ENCODE results near the gene NCF4.
A peak's percentile ranks its signal among the peaks of the same experiment; 100 is the strongest.

NCF4 gene

DNA sequence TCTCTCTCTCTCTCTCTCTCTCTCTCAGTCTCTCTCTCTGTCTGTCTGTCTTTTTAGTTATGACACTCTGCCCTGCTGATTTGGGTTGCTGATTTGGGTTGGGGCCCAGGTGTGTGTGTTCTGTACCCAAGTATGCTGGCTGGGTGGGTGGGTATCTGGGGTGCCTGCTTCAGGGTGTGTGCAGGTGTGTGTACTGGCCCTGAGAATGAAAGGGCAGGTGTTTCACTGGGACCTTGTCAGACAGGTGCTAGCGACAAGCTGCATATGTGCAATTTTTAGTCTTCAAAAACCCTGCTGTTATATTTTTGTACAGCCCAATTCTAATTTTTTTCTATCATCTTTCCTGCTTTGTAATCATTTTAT, 53.6 kb downstream of the NCF4 start:
- FAIRE-seq (no peak), DNase-seq (ENCODE audit: insufficient read length) (no peak)
- no peak for TF ChIP-seq TAF1 (IDR thresholded peaks at IDR 0.05; ENCODE audit: borderline replicate concordance, low read depth, low read length)
- no peak for TF ChIP-seq POLR2A (IDR thresholded peaks at IDR 0.05; ENCODE audit: low read depth, low read length)

DNA sequence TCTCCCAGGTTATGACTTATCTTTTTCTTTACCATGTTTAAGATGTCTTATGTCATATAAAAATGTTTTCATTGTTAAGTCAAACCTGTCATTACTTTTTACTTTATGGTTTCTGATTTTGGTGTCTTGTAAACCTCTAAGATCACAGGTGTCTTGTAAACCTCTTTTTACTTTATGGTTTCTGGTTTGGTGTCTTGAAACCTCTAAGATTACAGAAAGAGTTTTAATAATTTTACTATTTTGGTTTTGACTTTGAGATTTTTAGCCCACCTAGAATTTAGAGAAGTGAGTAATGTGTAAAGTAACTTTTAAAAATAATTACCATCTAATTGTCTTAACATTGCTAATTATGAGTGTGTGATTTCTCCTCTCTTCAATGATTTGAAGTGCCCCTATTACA, 55.2 kb downstream of the NCF4 start:
- no peak for TF ChIP-seq POLR2A (IDR thresholded peaks at IDR 0.05; ENCODE audit: low read depth, low read length)
- TF ChIP-seq POLR2AphosphoS5 (IDR thresholded peaks at IDR 0.05; ENCODE audit: low read depth, low read length) = no peak
- no peak for TF ChIP-seq TAF1 (IDR thresholded peaks at IDR 0.05; ENCODE audit: borderline replicate concordance, low read depth, low read length)
- FAIRE-seq = no peak
- DNase-seq (ENCODE audit: insufficient read length) = no peak

DNA sequence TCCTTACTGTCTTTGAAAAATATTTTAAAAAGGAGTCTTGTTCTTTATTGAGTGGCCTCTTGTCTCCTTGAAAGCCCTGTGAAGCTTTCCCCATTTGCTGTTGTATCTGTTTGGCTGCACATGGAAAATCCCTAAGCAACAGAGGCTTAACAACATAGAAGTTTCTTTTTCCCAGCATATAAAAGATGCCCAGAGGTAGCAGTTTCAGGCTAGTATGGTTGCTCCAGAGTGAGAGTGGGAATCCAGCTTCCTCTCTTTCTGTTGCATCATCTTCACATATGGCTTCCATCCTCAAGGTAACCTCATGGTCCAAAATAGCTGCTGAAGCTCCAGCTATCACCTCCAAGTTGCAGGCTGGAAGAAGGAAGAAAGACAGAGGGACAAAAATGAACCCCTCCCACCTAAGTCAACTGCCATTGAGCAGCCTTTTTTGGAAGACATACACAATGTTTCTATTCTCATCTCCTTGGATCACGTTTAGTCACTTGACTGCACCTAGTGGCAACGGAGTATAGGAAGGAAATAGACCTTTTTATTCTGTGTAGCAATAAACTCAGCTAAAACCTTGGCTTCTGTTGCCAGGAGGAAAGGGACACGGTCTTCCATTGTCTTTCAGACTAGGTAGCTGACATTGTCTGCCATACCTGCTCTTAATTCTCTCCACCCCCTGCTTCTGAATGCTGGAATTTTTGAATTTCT, 57.9 kb downstream of the NCF4 start:
- peak; percentile 46 for FAIRE-seq
- TF ChIP-seq TAF1 (IDR thresholded peaks at IDR 0.05; ENCODE audit: borderline replicate concordance, low read depth, low read length) (no peak), POLR2A (IDR thresholded peaks at IDR 0.05; ENCODE audit: low read depth, low read length) (no peak), POLR2AphosphoS5 (IDR thresholded peaks at IDR 0.05; ENCODE audit: low read depth, low read length) (no peak)
- no peak for DNase-seq (ENCODE audit: insufficient read length)

DNA sequence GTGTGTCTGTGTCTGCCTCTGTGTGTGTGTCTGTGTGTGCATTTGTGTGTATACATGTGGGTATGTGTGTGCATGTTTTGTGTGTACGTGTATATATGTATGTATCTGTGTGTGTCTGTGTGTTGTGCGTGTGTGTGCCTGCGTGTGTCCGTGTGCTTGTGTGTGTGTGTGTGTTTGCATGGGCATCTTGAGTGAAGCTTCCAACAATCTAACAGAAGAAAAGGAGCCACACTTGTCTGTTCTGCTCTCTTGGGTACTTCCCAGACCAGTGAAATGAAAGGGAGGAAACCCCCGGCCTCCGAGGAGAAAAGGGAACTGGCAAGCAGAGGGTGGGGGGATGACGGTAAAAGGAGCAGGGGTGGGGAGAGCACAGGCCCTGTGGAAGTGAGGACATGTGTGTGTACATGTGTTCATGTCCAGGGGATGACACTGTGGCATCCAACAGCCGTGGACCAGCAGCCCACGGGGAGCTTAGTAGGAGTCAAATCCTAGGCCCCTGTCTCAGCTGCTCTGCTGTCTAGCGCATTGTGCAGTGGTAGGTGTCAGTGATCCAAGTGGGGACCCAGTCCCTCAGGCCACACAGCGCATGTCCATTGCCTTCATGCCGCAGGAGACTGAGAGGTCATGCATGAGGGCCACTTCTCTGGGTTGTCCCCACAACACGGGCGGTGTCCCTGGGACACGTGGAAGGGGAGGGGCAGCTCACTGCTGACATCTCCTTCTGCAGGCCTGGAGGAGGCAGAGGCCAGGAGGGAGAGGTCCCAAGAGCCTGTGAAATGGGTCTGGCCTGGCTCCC, 60.7 kb downstream of the NCF4 start:
- TF ChIP-seq TAF1 (IDR thresholded peaks at IDR 0.05; ENCODE audit: borderline replicate concordance, low read depth, low read length) = no peak
- no peak for TF ChIP-seq POLR2A (IDR thresholded peaks at IDR 0.05; ENCODE audit: low read depth, low read length)
- no peak for TF ChIP-seq POLR2AphosphoS5 (IDR thresholded peaks at IDR 0.05; ENCODE audit: low read depth, low read length)
- FAIRE-seq = peak; percentile 98
- peak; percentile 57 for DNase-seq (ENCODE audit: insufficient read length)

DNA sequence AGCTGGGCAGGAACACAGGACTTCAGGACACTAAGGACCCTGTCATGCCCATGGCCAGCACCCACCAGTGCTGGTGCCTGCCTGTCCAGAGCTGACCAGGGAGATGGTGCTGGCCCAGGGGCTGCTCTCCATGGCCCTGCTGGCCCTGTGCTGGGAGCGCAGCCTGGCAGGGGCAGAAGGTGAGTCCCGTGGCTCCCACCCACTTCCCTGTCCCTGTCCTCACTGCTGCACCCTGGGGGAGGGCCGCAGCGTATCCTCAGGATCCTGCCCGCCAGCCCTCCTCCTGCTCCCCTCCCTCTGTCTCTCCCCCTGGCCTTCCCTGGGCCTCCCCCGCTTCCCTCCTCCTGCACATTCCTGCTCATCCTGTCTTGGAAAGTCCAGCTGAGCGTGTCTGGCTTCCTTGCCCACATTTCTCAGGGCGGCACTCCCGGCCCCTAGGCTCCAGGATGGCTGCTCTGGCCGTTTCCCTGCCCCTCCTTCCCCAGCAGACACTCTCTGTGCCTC, 61.4 kb downstream of the NCF4 start:
- DNase-seq (ENCODE audit: insufficient read length) = no peak
- TF ChIP-seq POLR2AphosphoS5 (IDR thresholded peaks at IDR 0.05; ENCODE audit: low read depth, low read length) (no peak), TAF1 (IDR thresholded peaks at IDR 0.05; ENCODE audit: borderline replicate concordance, low read depth, low read length) (no peak), POLR2A (IDR thresholded peaks at IDR 0.05; ENCODE audit: low read depth, low read length) (no peak)
- peak; percentile 14 for FAIRE-seq

DNA sequence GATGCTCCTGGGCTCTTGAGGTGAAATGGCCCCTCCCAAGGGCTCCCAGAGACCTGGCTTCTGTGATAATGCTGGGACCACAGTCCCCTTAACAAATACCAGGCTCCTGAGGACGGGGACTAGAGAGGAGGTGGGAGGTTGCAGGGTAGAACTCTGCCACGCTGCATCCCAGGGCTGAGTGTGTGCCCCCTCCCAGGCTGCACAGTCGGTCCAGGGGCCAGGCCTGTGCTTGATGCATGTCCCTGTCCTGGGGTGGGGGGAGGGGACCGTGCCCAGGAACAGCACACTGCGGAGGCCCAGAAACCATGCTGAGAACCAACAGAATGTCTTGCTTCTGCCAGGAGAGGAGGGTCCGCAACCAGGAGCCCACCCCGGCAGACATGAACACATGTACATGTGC, 61.9 kb downstream of the NCF4 start:
- DNase-seq (ENCODE audit: insufficient read length) (no peak), FAIRE-seq (no peak)
- no peak for TF ChIP-seq POLR2AphosphoS5 (IDR thresholded peaks at IDR 0.05; ENCODE audit: low read depth, low read length)
- TF ChIP-seq TAF1 (IDR thresholded peaks at IDR 0.05; ENCODE audit: borderline replicate concordance, low read depth, low read length) = no peak

DNA sequence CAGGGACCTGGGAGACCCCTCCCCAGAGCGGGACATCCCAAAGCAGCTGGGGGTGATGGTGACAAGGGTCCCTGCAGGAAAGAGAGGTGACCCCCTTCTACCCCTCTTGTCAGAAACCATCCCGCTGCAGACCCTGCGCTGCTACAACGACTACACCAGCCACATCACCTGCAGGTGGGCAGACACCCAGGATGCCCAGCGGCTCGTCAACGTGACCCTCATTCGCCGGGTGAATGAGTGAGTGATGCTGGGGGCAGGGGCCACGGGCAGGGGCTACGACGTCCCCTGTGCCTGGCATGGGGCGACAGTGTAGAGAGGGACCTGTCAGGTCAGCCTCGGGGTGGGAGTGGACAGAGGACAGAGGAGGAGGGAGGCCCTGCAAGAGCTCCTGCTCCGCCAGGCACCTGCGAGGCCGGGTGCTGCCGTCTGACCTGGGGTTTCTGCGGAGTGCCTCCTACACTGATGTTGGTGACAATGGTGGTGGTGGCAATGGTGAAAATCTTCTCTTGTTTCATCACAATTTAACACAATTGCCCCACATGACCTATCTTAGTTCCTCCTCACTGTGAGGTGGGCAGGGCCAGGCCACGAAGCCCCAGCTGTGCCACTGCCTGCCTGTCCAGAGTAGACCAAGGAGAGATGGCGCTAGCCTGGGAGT, 62.5 kb downstream of the NCF4 start:
- no peak for DNase-seq (ENCODE audit: insufficient read length)
- FAIRE-seq = no peak
- TF ChIP-seq POLR2AphosphoS5 (IDR thresholded peaks at IDR 0.05; ENCODE audit: low read depth, low read length) (no peak), TAF1 (IDR thresholded peaks at IDR 0.05; ENCODE audit: borderline replicate concordance, low read depth, low read length) (no peak), POLR2A (IDR thresholded peaks at IDR 0.05; ENCODE audit: low read depth, low read length) (no peak)

DNA sequence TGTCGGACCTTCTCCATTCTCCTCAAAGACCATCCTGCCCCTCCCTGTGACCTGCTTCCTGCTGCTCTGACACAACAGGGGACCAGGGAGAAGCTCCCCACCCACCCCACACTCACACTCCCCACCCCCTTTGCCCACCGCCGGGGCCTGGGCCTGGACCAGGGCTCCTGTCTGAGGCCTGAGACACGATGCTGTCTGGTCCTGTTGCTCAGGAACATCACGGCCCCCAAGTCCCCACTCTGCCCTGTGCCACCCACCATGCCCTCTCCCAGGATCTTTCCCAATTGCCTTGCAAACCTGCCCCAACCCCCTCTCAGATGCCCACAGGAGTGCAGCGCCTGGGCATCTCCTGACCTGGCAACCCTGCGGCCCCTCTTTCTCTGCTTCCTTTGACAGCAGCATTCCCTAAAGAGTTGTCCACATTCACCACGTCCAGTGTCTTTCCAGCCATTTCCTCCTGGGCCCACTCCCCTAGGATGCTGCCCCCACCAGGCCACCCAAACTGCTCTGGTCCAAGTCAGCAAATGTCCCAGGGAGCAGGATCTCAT, 63.4 kb downstream of the NCF4 start:
- DNase-seq (ENCODE audit: insufficient read length) (no peak), FAIRE-seq (no peak)
- TF ChIP-seq TAF1 (IDR thresholded peaks at IDR 0.05; ENCODE audit: borderline replicate concordance, low read depth, low read length) (no peak), POLR2A (IDR thresholded peaks at IDR 0.05; ENCODE audit: low read depth, low read length) (no peak)

DNA sequence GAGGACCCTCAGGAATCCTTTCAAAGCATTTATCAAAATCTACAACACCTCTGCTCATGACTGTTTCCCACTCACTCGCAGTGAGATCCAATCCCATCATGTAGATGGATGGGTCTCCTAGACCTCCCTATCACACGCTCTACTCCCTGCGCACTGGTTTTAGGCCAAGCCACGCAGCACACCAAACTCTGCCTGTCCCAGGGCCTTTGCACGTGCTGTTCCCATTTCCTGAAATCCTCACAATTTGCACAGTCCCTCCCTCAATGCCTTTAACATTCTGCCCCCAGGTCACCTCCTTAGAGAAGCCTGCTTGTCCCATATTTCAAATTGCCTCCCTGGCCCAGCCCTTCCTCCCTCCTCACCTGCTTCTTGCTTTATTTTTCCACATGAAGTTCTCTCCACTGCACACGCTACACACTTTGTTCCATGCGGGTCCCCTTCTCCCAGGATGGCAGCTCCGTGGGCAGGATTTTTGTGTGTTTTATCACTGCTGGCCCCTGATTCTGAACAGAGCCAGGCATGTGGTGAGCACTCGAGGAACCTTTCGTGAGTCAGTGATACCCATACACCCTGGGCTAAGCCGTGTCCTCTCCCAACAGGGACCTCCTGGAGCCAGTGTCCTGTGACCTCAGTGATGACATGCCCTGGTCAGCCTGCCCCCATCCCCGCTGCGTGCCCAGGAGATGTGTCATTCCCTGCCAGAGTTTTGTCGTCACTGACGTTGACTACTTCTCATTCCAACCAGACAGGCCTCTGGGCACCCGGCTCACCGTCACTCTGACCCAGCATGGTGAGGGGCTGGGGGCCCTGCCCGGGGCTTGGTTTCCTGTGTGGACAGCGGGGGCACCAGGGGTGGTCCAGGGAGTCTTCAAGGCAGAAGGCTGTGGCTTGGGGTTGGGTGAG, 64.8 kb downstream of the NCF4 start:
- no peak for FAIRE-seq
- DNase-seq (ENCODE audit: insufficient read length) = no peak
- TF ChIP-seq TAF1 (IDR thresholded peaks at IDR 0.05; ENCODE audit: borderline replicate concordance, low read depth, low read length) (no peak), POLR2AphosphoS5 (IDR thresholded peaks at IDR 0.05; ENCODE audit: low read depth, low read length) (no peak; the same call in 1 of the 2 replicates), POLR2A (IDR thresholded peaks at IDR 0.05; ENCODE audit: low read depth, low read length) (no peak)

DNA sequence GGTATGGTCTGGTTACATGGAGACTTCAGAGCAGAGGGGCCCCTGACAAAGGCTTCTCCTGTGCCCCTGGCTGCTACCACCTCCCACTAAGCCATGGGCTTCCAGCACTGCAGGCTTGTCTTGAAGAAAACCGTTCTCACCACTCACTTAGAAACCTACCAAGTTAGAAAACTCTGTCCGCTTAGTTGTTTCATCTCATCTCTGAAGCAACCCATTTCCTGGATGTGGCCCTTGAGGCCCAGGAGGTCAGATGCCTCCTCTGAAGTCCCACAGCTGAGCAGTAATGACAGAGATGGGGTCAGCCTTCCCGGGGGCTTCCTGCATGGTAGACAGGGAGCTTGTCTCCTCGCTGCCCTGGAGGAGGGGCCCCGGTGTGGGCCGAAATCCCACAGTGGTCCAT, 65.5 kb downstream of the NCF4 start:
- DNase-seq (ENCODE audit: insufficient read length) = no peak
- no peak for FAIRE-seq
- TF ChIP-seq POLR2A (IDR thresholded peaks at IDR 0.05; ENCODE audit: low read depth, low read length) = no peak
- TF ChIP-seq TAF1 (IDR thresholded peaks at IDR 0.05; ENCODE audit: borderline replicate concordance, low read depth, low read length) = no peak
- TF ChIP-seq POLR2AphosphoS5 (IDR thresholded peaks at IDR 0.05; ENCODE audit: low read depth, low read length) = no peak
